Stimulated activated CD4-positive, alpha-beta T cell treated with anti-CD3 and anti-CD28 coated beads, Interleukin-12 subunit alpha, Interleukin-12 subunit beta, amount 100 ng/mL, for 24 hours (primary cell): Measurements from ENCODE around the gene SCAI.
"Not testable (repeated sequence)": the region's sequence is repeated elsewhere in the genome, so short reads cannot be mapped to it uniquely, and the experiment has no call there.

Experiments used
- DNase-seq, 2 experiments: peaks; one replicate each; pipeline ENCODE4 v3.0.0-alpha.2; 2020; ENCODE audit warnings: low read depth in 2 of 2

SCAI gene

DNA sequence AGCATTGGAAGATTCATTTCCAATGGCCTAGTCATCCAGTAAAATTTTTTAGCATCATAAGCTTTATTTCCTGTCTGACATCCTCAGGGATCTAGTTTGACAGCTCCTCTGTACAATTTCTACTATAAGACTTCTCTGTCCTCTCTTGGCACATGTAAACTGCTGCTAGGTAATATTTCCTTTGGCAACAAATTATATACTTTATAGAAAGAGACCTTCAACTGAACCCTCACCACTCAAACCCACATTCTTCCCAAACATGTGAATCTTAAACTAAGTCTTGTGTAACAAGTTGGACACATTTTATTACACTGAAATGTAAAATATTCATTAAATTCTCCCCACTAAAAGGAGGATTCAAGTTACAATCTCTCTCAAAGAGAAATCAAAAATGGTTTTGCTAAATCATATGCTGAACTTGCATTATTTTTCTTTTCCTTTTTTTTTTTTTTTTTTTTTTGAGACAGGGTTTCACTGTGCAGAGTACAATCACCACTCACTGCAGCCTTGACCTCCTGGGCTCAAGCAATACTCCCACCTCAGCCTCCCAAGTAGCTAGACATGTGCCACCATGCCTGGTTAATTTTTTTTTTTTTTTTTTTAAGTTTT lies 36.9 kb downstream of the SCAI start:
- no peak for DNase-seq

DNA sequence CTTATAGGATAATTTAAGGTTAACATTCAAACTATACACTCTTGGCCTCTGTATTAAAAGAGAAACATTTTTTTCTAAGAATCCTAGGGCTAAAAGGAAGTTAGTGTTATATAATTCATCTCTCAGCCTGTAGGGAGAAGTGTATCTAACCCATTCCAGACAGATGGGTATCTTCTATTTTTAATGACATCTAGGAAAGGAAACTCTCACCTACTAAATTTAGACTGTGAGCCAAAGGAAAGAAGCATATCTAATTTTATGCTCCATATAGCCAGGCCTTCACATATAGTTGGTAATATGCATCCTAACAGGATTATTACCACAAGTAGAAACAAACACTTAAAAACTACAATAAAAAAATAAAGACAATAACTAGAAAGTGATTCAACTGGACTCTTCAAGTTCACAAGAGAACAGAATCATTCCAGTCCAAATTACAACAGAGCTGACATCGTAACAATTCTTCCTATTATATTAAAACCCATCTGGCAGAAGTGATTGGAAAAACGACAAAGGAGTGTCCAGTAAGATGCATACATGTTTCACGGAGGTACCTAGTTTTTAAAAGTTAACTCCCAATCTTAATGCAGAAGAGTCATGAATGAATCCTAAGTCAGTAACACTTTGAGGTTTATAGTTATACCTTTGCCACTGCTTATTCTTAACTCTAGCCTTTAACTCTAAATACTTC lies 39.4 kb downstream of the SCAI start:
- no peak for DNase-seq

DNA sequence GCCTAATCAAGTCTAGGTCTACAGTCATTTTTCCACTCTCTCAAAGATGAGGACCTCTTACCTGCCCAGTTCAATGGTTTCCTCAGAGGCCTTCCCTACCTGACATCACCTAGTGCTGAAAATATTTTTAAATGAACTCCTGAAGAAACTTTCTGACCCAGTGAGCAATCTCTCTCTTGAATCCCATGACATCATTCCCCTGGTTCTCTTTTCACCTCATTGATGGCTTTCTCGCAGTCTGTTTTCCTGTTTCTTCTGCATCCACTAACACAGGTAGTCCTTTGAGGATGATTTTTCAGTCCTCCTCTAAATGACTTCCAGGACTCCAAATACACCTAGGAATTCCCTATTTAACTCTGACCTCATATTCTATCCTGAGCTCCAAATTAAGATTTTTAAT lies 40.3 kb downstream of the SCAI start:
- DNase-seq, result no peak

DNA sequence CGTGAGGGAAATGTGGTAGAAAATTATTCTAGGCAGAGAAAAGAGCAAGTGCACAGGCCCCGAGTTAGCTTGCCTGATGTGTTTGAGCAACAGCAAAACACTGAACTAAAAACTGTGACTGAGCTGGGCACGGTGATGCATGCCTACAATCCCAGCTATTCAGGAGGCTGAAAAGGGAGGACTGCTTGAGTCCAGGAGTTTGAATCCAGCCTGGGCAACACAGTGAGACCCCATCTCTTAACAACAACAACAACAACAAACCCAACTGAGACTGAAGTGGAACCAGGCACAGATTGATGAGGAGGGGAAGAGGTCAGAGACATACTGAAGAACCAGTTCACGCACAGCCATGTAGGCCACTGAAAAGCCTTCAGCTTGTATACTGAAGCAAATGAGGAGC lies 42.5 kb downstream of the SCAI start:
- DNase-seq, result no peak

- DNase-seq, result no peak
These were observed 43.5 kb downstream of the SCAI start for GRCh38 chr9:125099816-125100215.

GRCh38 chr9:125095821-125096443 lies 47.4 kb downstream of the SCAI start:
- DNase-seq, result no peak

GRCh38 chr9:125091121-125091520 lies 52.2 kb downstream of the SCAI start:
- DNase-seq, result no peak

GRCh38 chr9:125089331-125089730 lies 54.0 kb downstream of the SCAI start:
- DNase-seq, result no peak

DNA sequence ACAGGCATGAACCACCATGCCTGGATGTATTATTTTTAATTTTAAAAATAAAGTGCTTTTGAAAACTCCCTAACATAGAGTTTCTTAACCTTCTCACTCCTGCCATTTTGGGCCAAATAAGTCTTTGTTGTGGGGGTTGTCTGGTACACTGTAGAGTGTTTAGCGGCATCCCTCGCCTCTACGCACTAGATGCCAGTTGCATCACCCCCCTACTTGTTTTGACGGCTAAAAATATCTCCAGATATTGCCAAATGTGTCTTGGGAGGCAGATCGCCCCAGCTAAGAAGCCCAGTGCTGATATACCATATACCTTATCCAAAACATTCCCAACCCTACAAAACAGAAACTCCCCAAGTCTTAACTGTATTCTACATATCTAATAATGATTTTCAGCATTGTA lies 54.6 kb downstream of the SCAI start:
- DNase-seq, result no peak

- DNase-seq, result no peak
These were observed 57.4 kb downstream of the SCAI start for GRCh38 chr9:125085703-125086477.

DNA sequence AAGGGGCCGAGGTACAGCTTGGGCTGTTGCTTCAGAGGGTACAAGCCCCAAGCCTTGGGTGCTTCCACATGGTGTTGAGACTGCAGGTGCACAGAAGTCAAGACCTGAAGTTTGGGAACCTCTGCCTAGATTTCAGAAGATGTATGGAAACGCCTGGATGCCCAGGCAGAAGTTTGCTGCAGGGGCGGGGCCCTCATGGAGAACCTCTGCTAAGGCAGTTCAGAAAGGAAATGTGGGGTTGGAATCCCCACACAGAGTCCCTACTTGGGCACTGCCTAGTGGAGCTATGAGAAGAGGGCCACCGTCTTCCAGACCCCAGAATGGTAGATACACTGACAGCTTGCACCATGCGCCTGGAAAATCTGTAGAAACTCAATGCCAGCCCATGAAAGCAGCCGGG lies 61.1 kb downstream of the SCAI start:
- DNase-seq, result not testable (repeated sequence)

DNA sequence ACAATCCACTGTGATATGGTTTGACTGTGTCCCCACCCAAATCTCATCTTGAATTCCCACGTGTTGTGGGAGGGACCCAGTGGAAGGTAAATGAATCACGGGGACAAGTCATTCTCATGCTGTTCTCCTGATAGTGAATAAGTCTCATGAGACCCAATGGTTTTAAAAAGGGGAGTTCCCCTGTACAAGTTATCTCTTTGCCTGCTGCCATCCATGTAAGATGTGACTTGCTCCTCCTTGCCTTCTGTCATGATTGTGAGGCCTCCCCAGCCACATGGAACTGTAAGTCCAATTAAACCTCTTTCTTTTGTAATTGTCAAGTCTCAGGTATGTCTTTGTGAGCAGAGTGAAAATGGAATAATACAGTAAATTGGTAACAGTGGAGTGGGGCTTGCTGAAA lies 62.5 kb downstream of the SCAI start:
- not testable (repeated sequence) for DNase-seq

GRCh38 chr9:125079931-125080330 lies 63.4 kb downstream of the SCAI start:
- no peak for DNase-seq

DNA sequence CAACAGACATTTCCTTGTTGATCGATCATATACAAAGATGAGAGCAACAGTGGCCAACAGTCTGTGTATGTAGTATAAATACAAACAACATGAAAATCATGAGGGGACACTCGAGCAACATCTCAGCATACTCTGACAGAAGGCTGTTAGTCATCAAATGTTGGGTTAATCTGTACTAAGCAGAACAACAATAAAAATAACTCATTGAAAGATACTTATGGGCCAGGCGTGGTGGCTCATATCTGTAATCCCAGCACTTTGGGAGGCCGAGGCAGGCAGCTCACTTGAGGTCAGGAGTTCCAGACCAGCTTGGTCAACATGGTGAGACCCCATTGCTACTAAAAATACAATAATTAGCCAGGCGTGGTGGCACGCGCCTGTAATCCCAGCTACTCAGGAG lies 67.3 kb downstream of the SCAI start:
- DNase-seq, result no peak

GRCh38 chr9:125074976-125075375 lies 68.4 kb downstream of the SCAI start:
- no peak for DNase-seq

DNA sequence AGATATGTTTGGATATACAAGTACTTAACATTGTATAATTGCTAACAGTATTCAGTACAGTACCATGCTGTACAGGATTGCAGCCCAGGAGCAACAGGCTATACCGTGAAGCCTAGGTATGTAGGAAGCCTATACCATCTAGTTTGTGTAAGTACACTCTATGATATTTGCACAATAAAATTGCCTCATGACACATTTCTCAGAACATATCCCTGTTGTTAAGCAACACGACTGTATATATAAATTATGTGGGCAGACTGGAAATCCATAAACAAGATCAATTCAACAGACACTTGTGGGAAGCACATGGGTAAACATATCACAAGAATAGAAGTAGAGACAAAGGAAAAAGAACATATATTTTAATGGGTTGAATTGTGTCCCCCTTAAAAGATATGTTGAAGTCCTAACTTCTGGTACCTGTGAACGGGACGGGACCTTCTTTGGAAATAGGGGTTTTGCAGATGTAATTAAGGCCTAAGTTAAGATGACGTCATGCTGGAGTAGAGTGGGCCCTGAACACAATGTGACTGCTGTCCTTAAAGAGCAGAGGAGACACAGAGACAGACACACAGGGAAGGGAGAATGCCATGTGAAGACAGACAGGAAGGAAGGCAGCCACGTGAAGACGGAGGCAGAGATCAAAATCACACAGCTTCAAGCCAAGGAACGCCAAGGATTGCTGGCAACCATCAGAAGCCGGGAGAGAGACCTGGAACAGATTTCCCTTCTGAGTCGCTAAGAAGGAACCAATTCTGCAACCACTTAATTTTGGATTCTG lies 76.3 kb downstream of the SCAI start:
- no peak for DNase-seq

- DNase-seq, result no peak
These were observed 81.9 kb downstream of the SCAI start for GRCh38 chr9:125061391-125061790.

GRCh38 chr9:125049212-125050049 lies 93.9 kb downstream of the SCAI start:
- DNase-seq, result no peak

DNA sequence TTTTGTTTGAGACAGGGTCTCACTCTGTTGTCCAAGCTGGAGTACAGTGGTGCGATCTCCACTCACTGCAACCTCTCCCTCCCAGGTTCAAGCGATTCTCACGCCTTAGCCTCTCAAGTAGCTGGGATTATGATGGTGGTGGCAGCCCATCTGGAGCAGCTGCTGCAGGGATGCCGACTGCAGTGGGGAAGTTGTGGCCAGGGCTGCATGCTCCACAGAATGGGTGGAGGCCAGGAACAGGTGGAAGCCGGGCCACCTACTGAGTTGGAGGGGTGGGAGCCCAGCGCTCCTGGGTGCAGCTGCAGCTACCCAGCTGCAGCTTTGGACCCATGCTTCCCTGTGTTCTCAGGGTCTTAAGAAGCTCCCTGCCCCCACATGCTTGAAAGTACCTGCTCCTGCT lies 99.7 kb downstream of the SCAI start:
- DNase-seq, result no peak

DNA sequence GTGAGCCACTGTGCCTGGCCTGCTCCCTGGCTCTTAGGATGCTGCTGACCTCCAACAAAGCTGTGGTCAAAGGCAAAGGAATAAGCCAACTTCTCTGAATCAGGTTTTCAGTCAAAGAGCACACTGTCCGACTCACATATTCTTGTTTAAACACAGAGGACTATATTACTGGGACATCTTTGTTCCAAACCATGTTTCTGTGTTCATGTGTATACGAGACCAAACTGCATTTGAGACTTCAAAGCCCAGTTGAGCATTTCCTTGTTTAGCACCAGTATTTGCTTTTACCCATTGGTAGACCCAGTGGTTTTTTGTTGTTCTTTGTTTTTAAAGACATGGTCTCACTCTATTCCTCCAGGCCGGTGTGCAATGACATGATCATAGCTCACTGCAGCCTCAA lies 100.2 kb downstream of the SCAI start:
- DNase-seq, result no peak

DNA sequence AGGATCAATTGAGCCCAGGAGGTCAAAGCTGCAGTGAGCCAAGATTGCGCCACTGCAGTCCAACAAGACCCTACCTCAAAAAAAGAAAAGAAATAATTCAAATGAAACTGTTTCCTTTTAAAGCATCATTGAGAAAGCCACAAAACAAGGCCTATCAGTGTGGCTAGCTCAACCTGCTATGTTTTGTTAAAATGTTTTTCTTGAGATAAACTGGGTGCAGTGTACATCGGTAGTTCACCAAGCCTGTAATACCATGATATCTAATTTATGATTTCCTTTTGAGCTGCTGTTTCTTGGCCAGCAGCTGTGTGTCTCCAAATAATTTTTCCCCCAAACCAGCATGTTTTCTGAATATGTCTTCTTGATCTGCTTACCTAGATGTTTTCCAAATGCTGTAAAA lies 105.2 kb downstream of the SCAI start:
- DNase-seq, result no peak
